GM21825 (cell line): ENCODE results near the gene ANO7.
"Not testable (repeated sequence)": the region's sequence is repeated elsewhere in the genome, so short reads cannot be mapped to it uniquely, and the experiment has no call there.

Experiments used
- ATAC-seq: cut with Tn5 transposase; IDR thresholded peaks from one replicate; pipeline ENCODE4 v1.9.1; 2021; ENCODE audit warnings: mild to moderate bottlenecking, moderate library complexity; ENCODE audit not compliant: unreplicated experiment

The ANO7 gene

GRCh38 chr2:241189856-241190201 lies 1.4 kb downstream of the ANO7 start:
- ATAC-seq = no peak

- ATAC-seq = no peak
These were observed 2.0 kb downstream of the ANO7 start for GRCh38 chr2:241190291-241190981.

GRCh38 chr2:241191081-241191480 lies 2.6 kb downstream of the ANO7 start:
- ATAC-seq = no peak

GRCh38 chr2:241193271-241193670 lies 4.8 kb downstream of the ANO7 start:
- ATAC-seq = no peak

GRCh38 chr2:241194811-241195210 lies 6.3 kb downstream of the ANO7 start:
- no peak for ATAC-seq

- ATAC-seq = no peak
These were observed 7.1 kb downstream of the ANO7 start for GRCh38 chr2:241195506-241196130.

- ATAC-seq = not testable (repeated sequence)
These were observed 8.8 kb downstream of the ANO7 start for GRCh38 chr2:241197246-241197645.

- no peak for ATAC-seq
These were observed 9.5 kb downstream of the ANO7 start for GRCh38 chr2:241197947-241198346.

- ATAC-seq = no peak
These were observed 10.2 kb downstream of the ANO7 start for GRCh38 chr2:241198381-241199279.

- ATAC-seq = no peak
These were observed 10.8 kb downstream of the ANO7 start for GRCh38 chr2:241199286-241199685.

- ATAC-seq = no peak
These were observed 11.7 kb downstream of the ANO7 start for GRCh38 chr2:241199897-241200821.

GRCh38 chr2:241200822-241201395 lies 12.4 kb downstream of the ANO7 start:
- no peak for ATAC-seq

GRCh38 chr2:241201445-241202267 lies 13.2 kb downstream of the ANO7 start:
- ATAC-seq = no peak

GRCh38 chr2:241202268-241202585 lies 13.8 kb downstream of the ANO7 start:
- no peak for ATAC-seq

GRCh38 chr2:241202681-241203080 lies 14.2 kb downstream of the ANO7 start:
- ATAC-seq = no peak

- ATAC-seq = no peak
These were observed 14.9 kb downstream of the ANO7 start for GRCh38 chr2:241203218-241204009.

GRCh38 chr2:241204010-241204384 lies 15.5 kb downstream of the ANO7 start:
- ATAC-seq = no peak

GRCh38 chr2:241204490-241204889 lies 16.0 kb downstream of the ANO7 start:
- ATAC-seq = no peak

GRCh38 chr2:241205086-241205485 lies 16.6 kb downstream of the ANO7 start:
- ATAC-seq = no peak
